8988T (cell line): Measurements from ENCODE around the gene NMUR1.

Experiments used
- DNase-seq: peaks from one replicate; pipeline ENCODE4 v3.0.0; 2011

NMUR1 gene

GRCh38 chr2:231525248-231526163 is 4.7 kb downstream of the NMUR1 start:
- DNase-seq = no peak

DNA sequence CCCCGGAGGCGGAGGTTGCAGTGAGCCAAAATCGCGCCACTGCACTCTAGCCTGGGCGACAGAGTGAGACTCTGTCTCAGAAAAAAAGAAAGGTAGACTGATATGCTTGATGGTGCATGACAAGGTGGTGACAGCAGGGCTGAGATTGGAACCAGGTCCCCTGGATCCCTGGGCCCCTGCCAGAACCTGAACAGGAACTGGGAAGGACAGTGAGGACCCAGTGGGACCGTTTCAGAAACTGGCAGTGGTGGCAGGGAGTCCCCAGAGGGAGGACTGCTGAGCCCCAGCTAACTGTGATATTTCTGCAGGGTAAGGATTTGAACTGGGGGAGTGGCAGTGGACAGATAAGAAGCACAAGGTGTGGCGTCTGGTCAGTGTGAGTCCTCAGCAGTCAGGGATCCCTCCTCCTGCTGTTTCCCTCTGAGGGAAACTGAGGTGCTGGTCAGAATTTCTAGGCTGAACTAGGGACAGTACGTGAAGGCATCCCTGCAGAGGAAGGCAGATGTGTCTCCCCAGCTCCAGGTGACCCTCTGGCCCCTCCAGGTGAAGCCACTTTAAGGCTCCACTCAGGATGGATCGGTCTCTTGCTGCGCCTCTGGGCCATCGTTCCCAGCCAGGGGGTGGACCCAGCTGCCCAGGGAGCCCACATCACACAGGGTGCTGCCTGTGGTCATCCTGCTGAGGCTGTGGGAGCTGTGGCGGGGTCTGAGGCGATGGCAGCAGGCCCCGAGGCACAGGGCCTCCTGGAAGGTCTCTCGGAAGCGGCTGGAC is 5.6 kb downstream of the NMUR1 start:
- no peak for DNase-seq

- no peak for DNase-seq
Measured at GRCh38 chr2:231523451-231524285, 6.6 kb downstream of the NMUR1 start.

DNA sequence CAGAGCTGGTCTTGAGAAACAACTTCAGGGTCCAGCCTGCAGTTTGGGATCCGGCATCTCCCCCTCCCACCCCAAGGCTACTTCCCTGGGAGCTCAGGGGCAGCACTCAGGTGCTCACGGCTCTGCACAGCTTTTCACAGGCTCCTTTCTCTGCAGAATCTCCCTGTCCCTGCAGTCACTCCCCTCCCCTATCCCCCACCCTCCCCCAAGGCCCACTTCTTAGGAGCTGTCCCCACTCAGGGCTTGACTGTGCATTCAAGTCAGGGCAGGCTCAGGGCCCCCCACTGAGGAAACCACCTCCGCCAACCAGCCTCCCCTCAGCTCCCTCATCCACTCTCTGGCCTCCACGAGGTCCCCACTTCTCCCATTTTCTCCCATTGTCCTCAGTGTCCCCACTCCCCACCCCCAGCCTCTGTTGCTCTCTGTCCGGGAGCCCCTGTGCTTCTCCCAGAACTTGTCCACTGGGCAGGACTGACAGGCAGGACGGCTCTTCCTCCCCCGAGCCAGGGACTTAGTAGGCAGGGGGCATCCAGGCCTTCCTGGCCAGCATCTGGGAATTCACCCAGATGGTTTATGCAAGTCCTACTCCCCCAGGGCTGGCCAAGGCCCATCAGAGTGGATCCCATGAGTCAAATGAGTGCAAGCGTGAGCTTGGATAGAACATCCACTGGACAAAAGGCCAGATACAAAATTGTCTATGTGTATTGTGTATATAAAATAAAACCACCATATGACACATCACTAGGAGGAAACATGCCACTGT is 7.6 kb downstream of the NMUR1 start:
- no peak for DNase-seq

- DNase-seq = no peak
Measured at GRCh38 chr2:231521443-231521842, 8.8 kb downstream of the NMUR1 start.

GRCh38 chr2:231519975-231520555 is 10.2 kb downstream of the NMUR1 start:
- DNase-seq = no peak

GRCh38 chr2:231518771-231519170 is 11.5 kb downstream of the NMUR1 start:
- DNase-seq = no peak

- DNase-seq = no peak
Measured at GRCh38 chr2:231515603-231516002, 14.6 kb downstream of the NMUR1 start.

DNA sequence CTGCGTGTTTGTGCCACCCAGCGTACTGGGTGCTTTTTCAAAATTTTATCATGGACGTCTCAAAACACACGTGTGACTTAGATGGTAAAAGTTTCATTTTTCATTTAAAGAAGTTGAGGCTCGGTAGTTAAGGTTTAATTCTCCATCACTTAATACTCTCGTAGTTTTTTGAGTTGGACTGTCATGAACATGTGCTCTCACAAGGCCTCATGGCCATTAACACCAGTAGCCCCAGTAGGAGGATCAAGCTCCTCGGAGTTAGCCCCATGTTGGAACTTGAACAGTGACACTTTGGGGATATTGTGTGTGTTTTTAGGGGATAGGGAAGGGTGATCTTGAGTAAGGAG is 15.3 kb downstream of the NMUR1 start:
- no peak for DNase-seq

DNA sequence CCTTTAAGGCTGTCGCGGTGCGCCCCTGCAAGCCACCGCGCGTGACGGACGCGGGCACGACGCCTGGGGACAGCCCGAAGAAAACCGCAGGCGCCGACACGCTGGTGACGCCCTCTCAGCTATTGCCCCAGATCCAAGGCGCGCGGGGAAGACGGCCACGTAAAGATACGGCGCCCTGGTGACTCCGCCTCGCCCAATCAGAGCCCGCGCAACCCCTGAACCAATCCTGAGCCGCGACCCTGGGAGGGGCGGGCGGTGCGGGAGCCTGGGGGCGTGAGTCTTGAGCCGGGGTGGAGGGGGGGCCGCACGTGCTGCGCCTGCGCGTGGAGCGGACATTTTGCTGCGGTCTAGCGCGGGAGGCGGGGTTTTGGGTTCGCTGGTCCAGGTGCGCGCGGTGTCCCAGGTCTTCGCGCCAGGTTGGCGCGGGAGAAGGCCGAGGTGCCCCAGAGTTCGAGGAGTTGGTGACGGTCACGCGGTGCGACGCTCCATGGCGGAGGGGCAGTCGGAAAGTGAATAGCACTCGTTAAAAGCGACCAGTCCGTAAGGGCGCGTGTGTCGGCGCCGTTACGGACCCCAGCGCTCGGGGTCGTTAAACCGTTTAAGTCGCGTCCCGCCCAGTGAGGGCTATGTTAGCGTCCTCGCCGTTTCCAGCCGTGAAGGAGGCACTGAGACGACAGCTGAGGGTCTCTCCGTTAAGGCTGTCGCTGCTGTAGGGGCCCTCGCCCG is 15.9 kb downstream of the NMUR1 start:
- peak; percentile 94 for DNase-seq

DNA sequence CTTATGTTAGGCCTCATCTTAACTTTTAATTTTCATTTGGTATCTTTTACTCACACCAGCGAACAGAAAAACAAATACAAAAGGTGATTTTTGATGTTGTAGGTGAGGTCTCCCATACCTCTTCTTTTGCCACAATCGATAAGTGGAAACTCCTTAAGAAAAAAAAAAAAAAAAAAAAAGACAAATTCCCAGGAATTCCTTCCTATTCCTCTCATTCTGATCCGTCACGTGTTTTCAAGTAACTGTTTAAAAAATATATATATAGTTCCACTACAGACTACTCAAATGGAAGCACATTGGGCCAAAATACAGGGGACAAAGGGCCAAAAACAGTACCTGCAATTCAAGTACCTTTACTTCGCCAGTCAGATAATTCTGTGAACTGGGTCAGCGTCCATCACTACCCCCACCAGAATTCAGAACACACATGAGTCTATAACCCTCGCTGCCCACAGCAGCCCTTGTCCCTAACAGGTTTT is 16.5 kb downstream of the NMUR1 start:
- DNase-seq = no peak

DNA sequence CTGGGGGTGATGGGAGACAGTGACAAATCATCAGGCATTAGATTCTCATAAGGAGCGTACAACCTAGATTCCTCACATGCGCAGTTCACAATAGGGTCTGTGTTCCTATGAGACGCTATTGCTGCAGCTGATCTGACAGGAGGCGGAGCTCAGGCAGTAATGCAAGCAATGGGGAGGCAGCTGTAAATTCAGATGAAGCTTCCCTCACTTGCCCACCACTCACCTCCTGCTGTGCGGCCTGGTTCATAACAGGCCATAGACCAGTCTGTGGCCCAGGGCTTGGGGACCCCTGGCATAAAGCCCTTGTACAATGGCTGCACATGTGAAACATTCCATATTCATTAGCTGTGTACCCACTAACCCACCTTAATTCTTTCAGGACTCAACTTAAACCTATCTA is 18.0 kb downstream of the NMUR1 start:
- no peak for DNase-seq

DNA sequence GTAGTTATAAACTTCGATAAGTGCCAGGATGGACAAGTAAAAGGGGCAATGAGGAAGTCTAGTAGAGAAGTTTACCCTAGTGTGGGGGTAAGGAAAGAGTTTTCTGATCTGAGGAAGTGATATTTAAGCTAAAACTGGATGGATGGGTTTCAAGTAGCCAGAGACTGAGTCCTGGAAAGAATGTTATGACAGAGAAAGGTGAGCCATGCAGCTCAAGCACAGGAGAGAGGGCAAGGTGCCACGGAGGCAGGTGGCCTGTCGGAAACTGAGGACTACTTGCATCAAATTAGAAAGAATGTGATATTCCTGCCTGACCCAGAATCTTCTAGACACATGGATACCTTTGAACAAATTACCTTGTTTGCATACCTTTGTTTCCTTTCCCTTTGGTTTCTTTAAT is 26.5 kb downstream of the NMUR1 start:
- no peak for DNase-seq

- DNase-seq = no peak
Measured at GRCh38 chr2:231502596-231502995, 27.6 kb downstream of the NMUR1 start.

DNA sequence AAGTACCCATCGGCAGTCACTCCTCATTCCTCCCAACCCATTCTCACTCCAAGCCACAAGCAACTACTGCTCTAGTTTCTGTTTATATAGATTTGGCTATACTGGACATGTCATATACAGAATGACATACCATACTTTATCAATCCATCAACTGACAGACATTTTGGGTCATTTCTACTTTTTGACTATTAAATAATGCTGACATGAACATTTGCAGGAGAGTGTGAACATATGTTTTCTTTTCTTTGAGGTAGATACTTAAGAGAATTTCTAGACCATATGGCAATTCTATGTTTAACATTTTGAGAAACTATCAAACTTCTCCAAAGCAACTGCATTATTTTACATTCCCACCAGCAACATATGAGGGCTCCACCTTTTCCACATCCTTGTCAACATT is 32.6 kb downstream of the NMUR1 start:
- no peak for DNase-seq

DNA sequence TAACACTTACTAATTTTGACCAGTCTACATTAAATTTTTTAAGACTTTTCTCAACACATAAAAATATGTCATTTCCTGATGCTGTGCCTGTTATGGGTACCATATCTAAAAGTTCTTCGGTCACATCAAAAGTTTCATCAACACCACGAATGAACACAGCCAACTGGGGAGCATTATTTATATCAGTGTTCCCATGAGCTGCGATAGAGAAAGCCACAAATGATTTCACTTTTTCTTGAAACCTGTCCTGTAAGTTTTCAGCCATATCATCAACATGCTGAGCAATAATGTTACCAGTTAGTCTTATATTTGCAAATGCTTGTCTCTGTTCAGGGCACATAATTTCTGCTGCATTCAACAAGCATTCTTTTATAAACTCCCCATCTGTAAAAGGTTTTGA is 35.6 kb downstream of the NMUR1 start:
- no peak for DNase-seq

- DNase-seq = no peak
Measured at GRCh38 chr2:231490801-231491200, 39.4 kb downstream of the NMUR1 start.

DNA sequence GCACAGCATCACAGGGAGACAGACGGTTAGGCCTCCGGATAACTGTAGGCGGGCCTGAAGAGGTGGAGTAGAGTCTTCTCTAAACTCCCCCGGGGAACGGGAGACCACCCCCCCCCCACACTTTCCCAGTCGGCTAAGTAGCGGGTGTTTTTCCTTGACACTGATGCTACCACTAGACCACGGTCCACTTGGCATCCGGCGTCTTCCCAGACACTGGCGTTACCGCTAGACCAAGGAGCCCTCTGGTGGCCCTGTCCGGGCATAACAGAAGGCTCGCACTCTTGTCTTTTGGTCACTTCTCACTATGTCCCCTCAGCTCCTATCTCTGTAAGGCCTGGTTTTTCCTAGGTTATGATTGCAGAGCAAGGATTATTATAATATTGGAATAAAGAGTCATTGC is 40.3 kb downstream of the NMUR1 start:
- no peak for DNase-seq

DNA sequence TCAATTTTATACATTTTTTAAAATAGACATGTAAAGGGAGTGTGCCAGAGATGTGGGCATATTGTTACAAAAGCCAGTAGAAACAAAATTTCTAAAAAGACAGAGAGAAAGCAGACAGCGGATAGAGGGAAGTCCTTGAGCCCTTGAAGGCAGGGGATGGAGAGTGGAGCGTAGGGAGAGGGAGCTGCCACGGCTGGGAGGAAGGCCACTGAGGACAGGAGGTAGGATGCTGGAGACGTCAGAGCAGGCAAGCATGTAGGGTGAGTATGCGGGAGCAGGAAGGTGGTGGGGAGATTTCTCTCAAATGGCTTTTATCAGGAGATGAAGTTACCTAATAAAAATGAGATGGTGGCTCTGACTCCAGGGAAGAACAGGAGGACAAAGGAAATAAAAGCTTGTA is 41.9 kb downstream of the NMUR1 start:
- DNase-seq = no peak

GRCh38 chr2:231486851-231487596 is 43.2 kb downstream of the NMUR1 start:
- no peak for DNase-seq
